ENCODE data around the gene PLPPR1. TPM values are rescaled to one million over a fixed set of nuclear protein-coding genes. Genes with fewer than 3 reads are reported as not detected.
"Not testable (repeated sequence)": the region's sequence is repeated elsewhere in the genome, so short reads cannot be mapped to it uniquely, and the experiment has no call there.

The PLPPR1 gene
- total RNA-seq, 4 donors from 2014 or later, result 0.47 to 0.57 TPM; not detected in 2

DNA sequence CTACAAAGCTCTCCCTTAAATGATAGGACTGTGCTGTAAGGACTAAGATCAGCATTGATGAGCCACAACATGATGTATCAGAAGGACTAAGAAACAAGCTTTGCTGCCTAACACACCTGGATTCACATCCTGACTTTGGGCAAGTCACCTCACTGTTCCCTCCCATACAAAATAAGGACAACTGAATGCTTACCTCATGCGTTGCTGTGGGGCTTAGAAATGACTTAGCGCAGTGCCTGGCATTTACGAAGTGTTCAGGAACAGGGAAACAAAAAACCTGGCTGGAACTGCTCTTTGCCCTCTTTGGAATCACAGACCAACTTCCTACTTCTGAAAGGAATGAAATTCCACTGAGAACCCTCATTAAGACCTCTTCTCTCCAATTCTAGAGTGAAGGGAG, 242.6 kb downstream of the PLPPR1 start:
- Histone ChIP-seq H3K4me1 (peaks cover 0 to 15% (median 0%) of the 10 kb centered on the region in 3 donors), H3K4me3 (no peak overlapping the region), H3K36me3 (no peaks in the 10 kb centered on the region), H3K27ac (no peak overlapping the region), H3K9me3 (no peaks in the 10 kb centered on the region), H3K27me3 (peaks cover 0 to 10% (median 0%) of the 10 kb centered on the region in 4 donors)
- DNase-seq, result no peak
- 56 to 81% methylated on average over 3 of the region's 3 CpGs for WGBS, 2 donors
- intact Hi-C loops (cut with DNase I), result no loop called here
- TF ChIP-seq, protein P1, sequence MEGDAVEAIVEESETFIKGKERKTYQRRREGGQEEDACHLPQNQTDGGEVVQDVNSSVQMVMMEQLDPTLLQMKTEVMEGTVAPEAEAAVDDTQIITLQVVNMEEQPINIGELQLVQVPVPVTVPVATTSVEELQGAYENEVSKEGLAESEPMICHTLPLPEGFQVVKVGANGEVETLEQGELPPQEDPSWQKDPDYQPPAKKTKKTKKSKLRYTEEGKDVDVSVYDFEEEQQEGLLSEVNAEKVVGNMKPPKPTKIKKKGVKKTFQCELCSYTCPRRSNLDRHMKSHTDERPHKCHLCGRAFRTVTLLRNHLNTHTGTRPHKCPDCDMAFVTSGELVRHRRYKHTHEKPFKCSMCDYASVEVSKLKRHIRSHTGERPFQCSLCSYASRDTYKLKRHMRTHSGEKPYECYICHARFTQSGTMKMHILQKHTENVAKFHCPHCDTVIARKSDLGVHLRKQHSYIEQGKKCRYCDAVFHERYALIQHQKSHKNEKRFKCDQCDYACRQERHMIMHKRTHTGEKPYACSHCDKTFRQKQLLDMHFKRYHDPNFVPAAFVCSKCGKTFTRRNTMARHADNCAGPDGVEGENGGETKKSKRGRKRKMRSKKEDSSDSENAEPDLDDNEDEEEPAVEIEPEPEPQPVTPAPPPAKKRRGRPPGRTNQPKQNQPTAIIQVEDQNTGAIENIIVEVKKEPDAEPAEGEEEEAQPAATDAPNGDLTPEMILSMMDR (IDR thresholded peaks at IDR 0.05), result no peak
- no peak for TF ChIP-seq POLR2A (IDR thresholded peaks at IDR 0.05)

DNA sequence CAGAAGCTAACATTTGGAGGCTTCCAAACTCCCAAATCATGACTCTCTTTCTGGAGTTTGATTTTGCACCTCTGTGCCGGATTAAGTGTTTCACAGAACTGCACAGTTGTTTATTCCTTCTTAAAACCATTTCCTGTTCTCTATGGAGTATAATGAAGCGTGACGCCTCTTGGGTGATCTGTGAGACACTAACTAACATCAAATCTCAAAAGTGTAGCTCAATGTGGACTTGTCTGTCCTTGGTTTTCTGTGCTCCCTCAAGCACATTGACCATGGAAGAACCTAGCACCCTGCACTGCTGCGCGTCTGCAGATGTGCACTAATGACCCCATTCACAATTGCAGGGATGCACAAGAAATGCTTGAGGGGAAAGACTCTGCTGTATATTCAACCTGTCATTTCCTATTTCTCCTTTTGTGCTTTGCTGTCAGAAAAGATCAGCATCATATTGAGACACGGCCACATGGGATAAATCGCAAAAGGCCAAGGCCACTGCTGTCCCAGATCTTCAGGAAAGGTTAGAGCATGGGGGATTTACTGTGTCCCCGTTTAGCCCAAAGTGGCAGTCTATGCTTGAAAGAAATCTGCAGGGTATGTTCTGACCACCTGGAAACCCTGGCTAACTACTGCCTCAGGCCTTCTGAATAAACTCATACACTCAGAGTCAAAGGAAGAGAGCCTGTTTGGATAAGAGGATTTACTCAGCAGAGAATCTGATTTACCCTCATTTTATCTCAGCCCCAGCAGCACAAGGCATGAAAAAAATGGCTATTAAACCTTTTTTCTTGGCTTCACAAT, 246.6 kb downstream of the PLPPR1 start:
- intact Hi-C loops (cut with DNase I), result no loop called here
- Histone ChIP-seq H3K27ac (no peak overlapping the region), H3K4me1 (peaks cover 0 to 6% (median 0%) of the 10 kb centered on the region in 3 donors), H3K36me3 (no peaks in the 10 kb centered on the region), H3K9me3 (peaks cover 0 to 3% (median 0%) of the 10 kb centered on the region in 3 donors), H3K27me3 (peaks cover 0 to 16% (median 0%) of the 10 kb centered on the region in 4 donors), H3K4me3 (no peak overlapping the region)
- 66 to 76% methylated on average over 6 to 8 of the region's 8 CpGs for WGBS, 2 donors
- no peak for DNase-seq
- TF ChIP-seq, protein P1 (IDR thresholded peaks at IDR 0.05), result no peak

DNA sequence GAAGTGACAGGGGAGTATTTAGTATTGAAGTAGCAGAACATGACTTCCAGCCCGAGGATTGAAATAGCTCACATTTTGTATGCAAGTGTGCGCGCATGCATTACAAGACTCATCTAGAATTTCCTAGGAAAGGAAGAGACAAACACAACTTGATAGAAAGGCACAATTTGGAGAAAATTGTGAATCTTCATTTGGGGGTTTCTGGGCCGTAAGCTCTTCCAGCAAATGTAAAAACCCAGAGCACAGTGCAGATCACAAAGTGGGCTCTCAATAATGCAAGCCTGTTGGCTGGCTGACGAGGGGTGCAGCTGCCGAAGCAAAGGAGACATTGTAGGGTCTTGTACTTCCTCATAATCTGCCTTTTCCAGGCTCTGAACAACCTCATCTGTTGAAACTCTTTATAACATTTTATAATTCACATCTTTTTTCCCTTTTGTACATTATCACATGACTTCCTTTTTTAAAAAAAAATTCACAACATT, 247.3 kb downstream of the PLPPR1 start:
- 77 to 80% methylated on average over 6 of the region's 6 CpGs for WGBS, 2 donors
- TF ChIP-seq POLR2A (IDR thresholded peaks at IDR 0.05), result no peak
- TF ChIP-seq, protein P1 (IDR thresholded peaks at IDR 0.05), result no peak
- no peaks in the 10 kb centered on the region for H3K36me3 ChIP-seq
- peaks cover 0 to 16% (median 0%) of the 10 kb centered on the region in 4 donors for H3K27me3 ChIP-seq
- no peak for DNase-seq
- H3K27ac ChIP-seq, result no peak overlapping the region
- H3K4me1 ChIP-seq, result peaks cover 0 to under 1% (median 0%) of the 10 kb centered on the region in 3 donors
- H3K4me3 ChIP-seq, result no peak overlapping the region
- intact Hi-C loops (cut with DNase I), result no loop called here
- H3K9me3 ChIP-seq, result peaks cover 0 to 3% (median 0%) of the 10 kb centered on the region in 3 donors

DNA sequence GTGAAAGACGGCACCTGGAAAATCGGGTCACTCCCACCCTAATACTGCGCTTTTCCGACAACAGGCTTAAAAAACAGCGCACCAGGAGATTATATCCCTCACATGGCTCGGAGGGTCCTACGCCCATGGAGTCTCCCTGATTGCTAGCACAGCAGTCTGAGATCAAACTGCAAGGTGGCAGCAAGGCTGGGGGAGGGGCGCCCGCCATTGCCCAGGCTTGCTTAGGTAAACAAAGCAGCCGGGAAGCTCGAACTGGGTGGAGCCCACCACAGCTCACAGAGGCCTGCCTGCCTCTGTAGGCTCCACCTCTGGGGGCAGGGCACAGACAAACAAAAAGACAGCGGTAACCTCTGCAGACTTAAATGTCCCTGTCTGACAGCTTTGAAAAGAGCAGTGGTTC, 262.5 kb downstream of the PLPPR1 start:
- not testable (repeated sequence) for DNase-seq

DNA sequence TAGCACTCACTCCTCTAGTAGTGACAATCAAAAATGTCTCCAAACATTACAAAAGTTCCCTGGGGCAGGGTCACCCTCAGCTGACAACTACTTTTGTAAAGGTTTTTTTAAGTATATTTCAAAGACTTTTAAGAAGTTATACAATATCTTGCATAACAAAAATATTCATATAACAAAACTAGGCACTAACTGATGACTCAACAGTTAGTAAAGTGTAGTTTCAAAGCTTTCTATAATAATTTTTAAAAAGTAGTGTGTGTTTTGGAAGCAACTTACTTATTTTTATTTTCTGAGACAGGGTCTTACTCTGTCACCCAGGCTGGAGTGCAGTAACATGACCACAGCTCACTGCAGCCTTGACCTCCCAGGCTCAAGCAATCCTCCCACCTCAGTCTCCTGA, 271.4 kb downstream of the PLPPR1 start:
- DNase-seq, result no peak
- TF ChIP-seq, protein P1 (IDR thresholded peaks at IDR 0.05), result no peak
- no peak for TF ChIP-seq POLR2A (IDR thresholded peaks at IDR 0.05)
- Histone ChIP-seq H3K4me1 (no peaks in the 10 kb centered on the region), H3K36me3 (no peaks in the 10 kb centered on the region), H3K27me3 (peaks cover 0 to 6% (median 0%) of the 10 kb centered on the region in 4 donors), H3K27ac (no peak overlapping the region), H3K4me3 (no peak overlapping the region), H3K9me3 (no peaks in the 10 kb centered on the region)
- intact Hi-C loops (cut with DNase I), result loop anchor here (10.0 kb wide), 1 partner anchor 175 kb away; no protein-coding TSS in a partner anchor

More for the DNA sequence above, 262.5 kb downstream of the PLPPR1 start:
- H3K36me3 ChIP-seq; H3K27me3 ChIP-seq; intact Hi-C loops (cut with DNase I); H3K4me3 ChIP-seq; H3K9me3 ChIP-seq; H3K27ac ChIP-seq; H3K4me1 ChIP-seq: not testable (repeated sequence)
- WGBS, 2 donors, result 87 to 94% methylated on average over 5 to 6 of the region's 12 CpGs
